H1 (cell line): Measurements from ENCODE around the gene UBR2. TPM values are rescaled to one million over a fixed set of nuclear protein-coding genes. Genes with fewer than 3 reads are reported as not detected.

Experiments
- CTCF ChIA-PET: fragments of 300-600 bp; sonication (Branson Sonifier 250); formaldehyde crosslinking; loops from one replicate; lab custom pipeline; 2021; ENCODE audit not compliant: partially characterized antibody; lab: Charles Lee
- POLR2A ChIA-PET: fragments of 300-600 bp; sonication (Branson Sonifier 250); formaldehyde crosslinking; loops from one replicate; lab custom pipeline; 2021; ENCODE audit warnings: inconsistent platforms; ENCODE audit not compliant: partially characterized antibody; lab: Charles Lee
- DNase-seq, 2 experiments: peaks; one replicate each; pipeline versions ENCODE4 v3.0.0 to v3.0.0-alpha.2; 2010 to 2022; ENCODE audit warnings: low spot score in 2 of 2, low read depth in 1 of 2, mixed read lengths in 1 of 2
- FAIRE-seq: peaks from 2 replicates; lab custom pipeline; 2011; peaks lifted over from hg19 to GRCh38; lab: Jason Lieb, UNC
- H2AFZ ChIP-seq: 2 replicates; pipeline ENCODE4 v1.8.1; 2012; ENCODE audit warnings: low read length, inconsistent platforms
- H2AK5ac ChIP-seq: 2 replicates; pipeline ENCODE4 v1.6.1; 2013; ENCODE audit warnings: low read depth, low read length
- H2BK120ac ChIP-seq: replicated peaks from 2 replicates; pipeline ENCODE3; 2013; ENCODE audit warnings: low read depth, low read length, inconsistent platforms
- H2BK12ac ChIP-seq: 2 replicates; pipeline ENCODE4 v1.6.1; 2013; ENCODE audit warnings: low read depth, low read length
- H2BK15ac ChIP-seq: 2 replicates; pipeline ENCODE4 v1.6.1; 2013; ENCODE audit warnings: low read length
- H2BK20ac ChIP-seq: 2 replicates; pipeline ENCODE4 v1.6.1; 2013; ENCODE audit warnings: low read length
- H2BK5ac ChIP-seq: 2 replicates; pipeline ENCODE4 v1.6.1; 2013; ENCODE audit warnings: low read depth, low read length
- H3K14ac ChIP-seq: 2 replicates; pipeline ENCODE4 v1.6.1; 2013; ENCODE audit warnings: inconsistent platforms; ENCODE audit not compliant: insufficient read length
- H3K18ac ChIP-seq: 2 replicates; pipeline ENCODE4 v1.6.1; 2013; ENCODE audit warnings: low read length; ENCODE audit errors: extremely low read depth
- H3K23ac ChIP-seq: 2 replicates; pipeline ENCODE4 v1.6.1; 2013; ENCODE audit warnings: inconsistent platforms; ENCODE audit not compliant: insufficient read length
- H3K23me2 ChIP-seq: 2 replicates; pipeline ENCODE4 v1.6.1; 2013; ENCODE audit warnings: low read depth, low read length
- H3K27ac ChIP-seq: 2 replicates; pipeline ENCODE4 v1.6.1; 2011; ENCODE audit warnings: low read depth, low read length, inconsistent platforms
- H3K27me3 ChIP-seq, 4 experiments: replicated peaks in 1 of 4; 1 replicate in 1 of 4; 2 replicates in 3 of 4; pipeline versions ENCODE4 v1.6.1 to v1.8.1; 2011 to 2013; ENCODE audit warnings: low read length in 3 of 4, mild to moderate bottlenecking in 3 of 4, inconsistent platforms in 2 of 4, mixed read lengths in 2 of 4, moderate library complexity in 1 of 4; ENCODE audit not compliant: control insufficient read depth in 3 of 4, insufficient read depth in 3 of 4; ENCODE audit errors: extremely low read depth in 1 of 4
- H3K36me3 ChIP-seq, 4 experiments: 2 replicates each; pipeline versions ENCODE4 v1.6.1 to v1.8.1; 2011 to 2013; ENCODE audit warnings: mild to moderate bottlenecking in 4 of 4, low read length in 3 of 4, moderate library complexity in 2 of 4, control low read depth in 1 of 4, inconsistent platforms in 1 of 4; ENCODE audit not compliant: insufficient read depth in 4 of 4, control insufficient read depth in 2 of 4
- H3K4ac ChIP-seq: replicated peaks from 2 replicates; pipeline ENCODE3; 2013; ENCODE audit warnings: low read length, low read depth, mixed read lengths, inconsistent platforms; ENCODE audit not compliant: insufficient read length
- H3K4me1 ChIP-seq, 4 experiments: replicated peaks in 1 of 4; 1 replicate in 1 of 4; 2 replicates in 3 of 4; pipeline versions ENCODE4 v1.6.1 to v1.8.1; 2011 to 2013; ENCODE audit warnings: low read length in 3 of 4, inconsistent platforms in 2 of 4, mixed read lengths in 1 of 4; ENCODE audit not compliant: insufficient read depth in 4 of 4, control insufficient read depth in 3 of 4
- H3K4me2 ChIP-seq, 2 experiments: 2 replicates each; pipeline versions ENCODE4 v1.6.1 to v1.8.1; 2011 to 2013; ENCODE audit warnings: low read depth in 2 of 2, low read length in 2 of 2, control low read depth in 1 of 2, inconsistent platforms in 1 of 2, mild to moderate bottlenecking in 1 of 2; ENCODE audit not compliant: insufficient read depth in 1 of 2
- H3K4me3 ChIP-seq, 4 experiments: fragments of 200-600, 300-600 bp in 1 of 4; sonication (generic), shearing (Covaris generic), sonication (Bioruptor Twin) in 1 of 4; 2 replicates each; pipeline versions ENCODE4 v1.5.1 to v1.8.1; 2011 to 2016; ENCODE audit warnings: low read length in 4 of 4, low read depth in 3 of 4, control low read depth in 2 of 4, inconsistent platforms in 2 of 4, mild to moderate bottlenecking in 2 of 4, mixed read lengths in 1 of 4, moderate library complexity in 1 of 4; ENCODE audit not compliant: insufficient read depth in 2 of 4; ENCODE audit errors: extremely low read depth in 1 of 4
- H3K56ac ChIP-seq: replicated peaks from 2 replicates; pipeline ENCODE3; 2013; ENCODE audit warnings: low read depth, mild to moderate bottlenecking, mixed read lengths, low read length, inconsistent platforms; ENCODE audit not compliant: insufficient read length
- H3K79me1 ChIP-seq: 2 replicates; pipeline ENCODE4 v1.6.1; 2013; ENCODE audit warnings: low read depth, low read length, control low read depth
- H3K79me2 ChIP-seq, 2 experiments: 2 replicates each; pipeline versions ENCODE4 v1.6.1 to v1.8.1; 2012 to 2013; ENCODE audit warnings: low read length in 2 of 2, mild to moderate bottlenecking in 2 of 2, inconsistent platforms in 1 of 2; ENCODE audit not compliant: insufficient read depth in 2 of 2, control insufficient read depth in 1 of 2
- H3K9ac ChIP-seq, 4 experiments: replicated peaks in 1 of 4; 1 replicate in 1 of 4; 2 replicates in 3 of 4; pipeline versions ENCODE4 v1.6.1 to v1.8.1; 2011 to 2013; ENCODE audit warnings: low read depth in 3 of 4, low read length in 3 of 4, control low read depth in 2 of 4, mild to moderate bottlenecking in 2 of 4, moderate library complexity in 2 of 4, inconsistent platforms in 1 of 4; ENCODE audit errors: extremely low read depth in 1 of 4
- H3K9me3 ChIP-seq, 2 experiments: 2 replicates each; pipeline versions ENCODE4 v1.6.1 to v1.8.1; 2012 to 2013; ENCODE audit warnings: mild to moderate bottlenecking in 2 of 2, moderate library complexity in 2 of 2, control low read depth in 1 of 2, inconsistent platforms in 1 of 2, low read depth in 1 of 2, low read length in 1 of 2, mixed read lengths in 1 of 2; ENCODE audit not compliant: insufficient read depth in 2 of 2
- H4K20me1 ChIP-seq, 2 experiments: replicated peaks in 1 of 2; 2 replicates each; pipeline versions ENCODE3 to v1.8.1; 2011 to 2013; ENCODE audit warnings: inconsistent platforms in 2 of 2, low read length in 2 of 2, mild to moderate bottlenecking in 1 of 2; ENCODE audit not compliant: insufficient read depth in 2 of 2, control insufficient read depth in 1 of 2
- H4K5ac ChIP-seq: 2 replicates; pipeline ENCODE4 v1.6.1; 2013; ENCODE audit warnings: low read length, low read depth, mixed read lengths, inconsistent platforms; ENCODE audit not compliant: insufficient read length
- H4K8ac ChIP-seq: 2 replicates; pipeline ENCODE4 v1.8.0; 2013; ENCODE audit warnings: mild to moderate bottlenecking, moderate library complexity, low read length, inconsistent platforms; ENCODE audit not compliant: insufficient read depth; ENCODE audit errors: extremely low read depth
- H4K91ac ChIP-seq: replicated peaks from 2 replicates; pipeline ENCODE3; 2013; ENCODE audit warnings: low read length, mixed read lengths, inconsistent platforms; ENCODE audit not compliant: insufficient read length
- ATF3 ChIP-seq: IDR thresholded peaks from 2 replicates; pipeline ENCODE4 v1.6.1; 2011; ENCODE audit warnings: low read depth, mild to moderate bottlenecking, low read length; ENCODE audit not compliant: insufficient read depth
- EGR1 ChIP-seq: IDR thresholded peaks from 2 replicates; pipeline ENCODE4 v1.6.1; 2011; ENCODE audit warnings: low read depth, low read length, borderline replicate concordance
- EP300 ChIP-seq, 2 experiments: IDR thresholded peaks; 1 replicate in 1 of 2; 2 replicates in 1 of 2; pipeline ENCODE4 v1.6.1; 2011 to 2012; ENCODE audit warnings: low read depth in 2 of 2, low read length in 2 of 2, mild to moderate bottlenecking in 2 of 2, borderline replicate concordance in 1 of 2, inconsistent platforms in 1 of 2, moderate library complexity in 1 of 2
- EZH2 ChIP-seq: fragments of 200-600 bp; sonication (generic); IDR thresholded peaks from 2 replicates; pipeline ENCODE4 v1.7.1; 2012; ENCODE audit warnings: low read depth, mild to moderate bottlenecking, moderate library complexity, low read length, inconsistent platforms; ENCODE audit not compliant: severe bottlenecking
- KDM1A ChIP-seq: fragments of 200-600, 300-600 bp; sonication (generic); IDR thresholded peaks from 2 replicates; pipeline ENCODE4 v1.7.1; 2016; ENCODE audit warnings: mild to moderate bottlenecking, low read length, borderline replicate concordance
- MAFK ChIP-seq: IDR thresholded peaks from 2 replicates; pipeline ENCODE4 v1.6.1; 2012; ENCODE audit warnings: low read depth, mild to moderate bottlenecking, improper control_type of control experiment, low read length
- NRF1 ChIP-seq: IDR thresholded peaks from 2 replicates; pipeline ENCODE4 v1.6.1; 2011; ENCODE audit warnings: mild to moderate bottlenecking, low read depth, low read length, improper control_type of control experiment
- POLR2A ChIP-seq, 2 experiments: IDR thresholded peaks; 1 replicate in 1 of 2; 2 replicates in 1 of 2; pipeline ENCODE4 v1.6.1; 2011; ENCODE audit warnings: low read depth in 2 of 2, low read length in 2 of 2, mild to moderate bottlenecking in 2 of 2; ENCODE audit errors: control extremely low read depth in 1 of 2
- RAD21 ChIP-seq, 2 experiments: IDR thresholded peaks in 1 of 2; conservative IDR thresholded peaks in 1 of 2; 2 replicates each; pipeline ENCODE4 v1.6.1; 2011; ENCODE audit warnings: low read depth in 2 of 2, low read length in 2 of 2, improper control_type of control experiment in 1 of 2, inconsistent platforms in 1 of 2, mild to moderate bottlenecking in 1 of 2, moderate library complexity in 1 of 2
- RXRA ChIP-seq: IDR thresholded peaks from 2 replicates; pipeline ENCODE4 v1.6.1; 2011; ENCODE audit warnings: low read depth, mild to moderate bottlenecking, low read length, moderate library complexity; ENCODE audit not compliant: insufficient read depth
- SP4 ChIP-seq: IDR thresholded peaks from 2 replicates; pipeline ENCODE4 v1.6.1; 2012; ENCODE audit warnings: low read length, inconsistent platforms
- SUZ12 ChIP-seq: fragments of 200-600 bp; sonication (generic); IDR thresholded peaks from 2 replicates; pipeline ENCODE4 v1.6.1; 2012; ENCODE audit warnings: mild to moderate bottlenecking, inconsistent platforms, low read length, moderate library complexity, mixed read lengths
- TCF12 ChIP-seq: IDR thresholded peaks from 2 replicates; pipeline ENCODE4 v1.6.1; 2011; ENCODE audit warnings: low read depth, mild to moderate bottlenecking, low read length
- ZNF274 ChIP-seq: IDR thresholded peaks from 2 replicates; pipeline ENCODE4 v1.7.0; 2012; ENCODE audit warnings: low read length, borderline replicate concordance; ENCODE audit errors: extremely low read depth
- WGBS, 2 experiments: shearing (Covaris generic) in 1 of 2; methylation state at CpG; one replicate each; pipeline versions ENCODE4 v1.1.6 to v1.1.7; 2013 to 2015; ENCODE audit warnings: low lambda C conversion rate in 2 of 2, mixed read lengths in 2 of 2, inconsistent platforms in 1 of 2, low coverage in 1 of 2, missing lambda C conversion rate in 1 of 2; ENCODE audit not compliant: insufficient replicate concordance in 2 of 2, insufficient coverage in 1 of 2, insufficient read length in 1 of 2; ENCODE audit errors: extremely low coverage in 1 of 2, missing lambda C conversion rate in 1 of 2; 5-methylcytosine and 5-hydroxymethylcytosine counted together
- polyA plus RNA-seq, 7 experiments: library from polyadenylated mRNA; depleted of rRNA in 3 of 7; stranded (reverse) in 5 of 7; unstranded in 2 of 7; fragments of >200 nt in 5 of 7; fragments of 200-250 nt in 2 of 7; gene quantifications; 1 replicate in 5 of 7; 2 replicates in 1 of 7; 4 replicates in 1 of 7; pipeline versions ENCODE4 v1.2.1 to v1.2.3, GENCODE V29; 2011 to 2013; ENCODE audit warnings: missing spikeins in 2 of 7, mixed read lengths in 2 of 7
- total RNA-seq: library from RNA; stranded (reverse); fragmentation: NEBNext Ultra II Directional; extraction: Animal tissue kit (Norgen Biotek cat#: 25700); gene quantifications from 2 replicates; pipeline ENCODE4 v1.2.1, GENCODE V29; 2021

Gene UBR2
- total and polyA plus RNA-seq, 2 of the 8 experiments (the other 6 are each of a cell fraction or from before 2014, with no cell fraction given): 6.5 to 19.5 TPM

- Histone ChIP-seq H4K91ac (no peak overlapping the region), H3K4me3 (no peak overlapping the region), H2BK20ac (no peak overlapping the region), H4K5ac (no peak overlapping the region), H3K4ac (no peak overlapping the region), H2BK120ac (no peak overlapping the region), H2BK5ac (no peak overlapping the region), H3K18ac (no peak overlapping the region), H3K14ac (no peak overlapping the region), H3K36me3 (peaks cover 0 to 7% (median 0%) of the 10 kb centered on the region in 4 experiments; a peak in 1 of 8 replicates), H2AK5ac (no peak overlapping the region), H3K27ac (no peak overlapping the region), H3K9ac (no peak overlapping the region), H3K4me2 (no peak overlapping the region), H4K20me1 (peaks cover 1 to 2% of the 10 kb centered on the region in 2 experiments), H2AFZ (no peak overlapping the region), H3K23ac (no peak overlapping the region), H3K56ac (no peak overlapping the region), H2BK12ac (no peak overlapping the region), H3K79me2 (peaks cover 0 to 3% of the 10 kb centered on the region in 2 experiments; a peak in 1 of 4 replicates), H2BK15ac (no peak overlapping the region), H3K4me1 (no peaks in the 10 kb centered on the region), H3K23me2 (no peaks in the 10 kb centered on the region), H3K9me3 (no peaks in the 10 kb centered on the region), H3K27me3 (no peaks in the 10 kb centered on the region), H4K8ac (no peak overlapping the region), H3K79me1 (no peaks in the 10 kb centered on the region)
- no peak for FAIRE-seq
- ChIA-PET POLR2A (no interaction called here), CTCF (no interaction called here)
- DNase-seq: no peak
- 93% methylated on average over 3 of the region's 3 CpGs; no CpG with 5 or more reads in 1 of the 2 experiments for WGBS, 2 experiments
- TF ChIP-seq TCF12 (no peak), ATF3 (no peak), RXRA (no peak), SUZ12 (no peak), SP4 (no peak), EP300 (IDR thresholded peaks at IDR 0.05; ENCODE audit: borderline replicate concordance in 1 of 2, low read depth in 2 of 2, low read length in 2 of 2) (no peak), MAFK (no peak), NRF1 (no peak), RAD21 (IDR thresholded peaks at IDR 0.05 in 1 of 2, conservative IDR thresholded peaks at IDR 0.05 in 1 of 2; ENCODE audit: low read depth in 2 of 2, low read length in 2 of 2) (no peak), EZH2 (no peak), KDM1A (no peak), POLR2A (IDR thresholded peaks at IDR 0.05; ENCODE audit: control extremely low read depth in 1 of 2, low read depth in 2 of 2, low read length in 2 of 2) (no peak), EGR1 (no peak), ZNF274 (no peak)
These were observed 35.7 kb downstream of the UBR2 start for GRCh38 chr6:42599558-42599957.
